Type B pancreatic cell (in vitro differentiated cells): ENCODE measurements around the gene E4F1. TPM values are rescaled to one million over a fixed set of nuclear protein-coding genes. Genes with fewer than 3 reads are reported as not detected.

Source experiments
- DNase-seq: peaks from one replicate; pipeline ENCODE4 v3.0.0; 2021; ENCODE audit warnings: mixed read lengths; ENCODE audit not compliant: unreplicated experiment; ENCODE audit errors: extremely low spot score
- H3K27ac Mint-ChIP-seq: 2 replicates; pipeline ENCODE4 v1.8.0; 2021; ENCODE audit warnings: mild to moderate bottlenecking, mixed read lengths
- H3K27me3 Mint-ChIP-seq: 2 replicates; pipeline ENCODE4 v1.8.0; 2021; ENCODE audit warnings: mixed read lengths
- H3K36me3 Mint-ChIP-seq: 2 replicates; pipeline ENCODE4 v1.8.0; 2021; ENCODE audit warnings: mixed read lengths
- H3K4me1 Mint-ChIP-seq: one replicate; pipeline ENCODE4 v1.8.0; 2021; ENCODE audit warnings: mixed read lengths; ENCODE audit not compliant: unreplicated experiment
- H3K4me3 Mint-ChIP-seq: 2 replicates; pipeline ENCODE4 v1.8.0; 2021; ENCODE audit warnings: mild to moderate bottlenecking, mixed read lengths
- H3K9me3 Mint-ChIP-seq: 2 replicates; pipeline ENCODE4 v1.8.0; 2021; ENCODE audit warnings: mixed read lengths
- CTCF ChIP-seq: fragments of 200-600 bp; sonication (generic); conservative IDR thresholded peaks from 2 replicates; pipeline ENCODE4 v1.5.0; 2021; ENCODE audit warnings: antibody characterized with exemption, mild to moderate bottlenecking
- total RNA-seq: library from RNA; stranded (reverse); gene quantifications from 2 replicates; pipeline ENCODE4 v1.2.1, GENCODE V29; 2021; ENCODE audit warnings: low replicate concordance

E4F1 gene
- total RNA-seq, 1 donor from 2014 or later: 30.4 TPM

GRCh38 chr16:2229632-2230250, 6.3 kb downstream of the E4F1 start:
- Mint-ChIP-seq H3K9me3 (no peaks in the 10 kb centered on the region), H3K4me1 (no peaks in the 10 kb centered on the region), H3K27me3 (no peaks in the 10 kb centered on the region), H3K4me3 (no peak overlapping the region), H3K27ac (no peak overlapping the region), H3K36me3 (no peaks in the 10 kb centered on the region)
- DNase-seq: no peak
- no peak for TF ChIP-seq CTCF

GRCh38 chr16:2230376-2230775, 7.0 kb downstream of the E4F1 start:
- no peaks in the 10 kb centered on the region for H3K4me1 Mint-ChIP-seq
- DNase-seq: no peak
- TF ChIP-seq CTCF: no peak
- no peaks in the 10 kb centered on the region for H3K9me3 Mint-ChIP-seq
- H3K36me3 Mint-ChIP-seq: no peaks in the 10 kb centered on the region
- H3K4me3 Mint-ChIP-seq: no peak overlapping the region
- no peak overlapping the region for H3K27ac Mint-ChIP-seq
- peaks cover 1% of the 10 kb centered on the region for H3K27me3 Mint-ChIP-seq

- Mint-ChIP-seq H3K27me3 (peaks cover 10% of the 10 kb centered on the region), H3K4me3 (no peak overlapping the region), H3K36me3 (no peaks in the 10 kb centered on the region), H3K27ac (no peak overlapping the region), H3K9me3 (no peaks in the 10 kb centered on the region), H3K4me1 (no peaks in the 10 kb centered on the region)
- TF ChIP-seq CTCF: no peak
- no peak for DNase-seq
Measured at GRCh38 chr16:2231016-2231931, 7.9 kb downstream of the E4F1 start.

- Mint-ChIP-seq H3K4me1 (no peaks in the 10 kb centered on the region), H3K27ac (no peak overlapping the region), H3K4me3 (no peak overlapping the region), H3K9me3 (no peaks in the 10 kb centered on the region), H3K36me3 (no peaks in the 10 kb centered on the region), H3K27me3 (peaks cover 12% of the 10 kb centered on the region)
- DNase-seq: no peak
- no peak for TF ChIP-seq CTCF
Measured at GRCh38 chr16:2232094-2232990, 9.0 kb downstream of the E4F1 start.

- no peak for DNase-seq
- Mint-ChIP-seq H3K4me1 (no peaks in the 10 kb centered on the region), H3K36me3 (no peaks in the 10 kb centered on the region), H3K27me3 (peaks cover 16% of the 10 kb centered on the region), H3K27ac (no peak overlapping the region), H3K4me3 (no peak overlapping the region), H3K9me3 (no peaks in the 10 kb centered on the region)
- TF ChIP-seq CTCF: no peak
Measured at GRCh38 chr16:2233046-2233775, 9.8 kb downstream of the E4F1 start.
